Adrenal gland (tissue), 5 donors: Measurements from ENCODE around the gene DMTF1.

Source experiments
- POLR2A ChIP-seq, 2 donors: fragments of 450-650 bp; IDR thresholded peaks; one replicate each; pipeline ENCODE4 v1.6.1; 2017; ENCODE audit warnings: antibody characterized with exemption in 2 of 2, mild to moderate bottlenecking in 2 of 2, moderate library complexity in 1 of 2
- TF ChIP-seq, protein P1 (sequence below), 6 experiments: fragments of 450-650 bp in 4 of 6; fragments of 200-600 bp in 2 of 6; sonication (generic) in 1 of 6; IDR thresholded peaks; 1 replicate in 5 of 6; 2 replicates in 1 of 6; pipeline versions ENCODE4 v1.5.1 to v1.8.0; 2016 to 2021; ENCODE audit warnings: antibody characterized with exemption in 6 of 6, mild to moderate bottlenecking in 2 of 6, moderate library complexity in 1 of 6
- donor health status: DM: no; HTN: no; CAD: no.

DNA sequence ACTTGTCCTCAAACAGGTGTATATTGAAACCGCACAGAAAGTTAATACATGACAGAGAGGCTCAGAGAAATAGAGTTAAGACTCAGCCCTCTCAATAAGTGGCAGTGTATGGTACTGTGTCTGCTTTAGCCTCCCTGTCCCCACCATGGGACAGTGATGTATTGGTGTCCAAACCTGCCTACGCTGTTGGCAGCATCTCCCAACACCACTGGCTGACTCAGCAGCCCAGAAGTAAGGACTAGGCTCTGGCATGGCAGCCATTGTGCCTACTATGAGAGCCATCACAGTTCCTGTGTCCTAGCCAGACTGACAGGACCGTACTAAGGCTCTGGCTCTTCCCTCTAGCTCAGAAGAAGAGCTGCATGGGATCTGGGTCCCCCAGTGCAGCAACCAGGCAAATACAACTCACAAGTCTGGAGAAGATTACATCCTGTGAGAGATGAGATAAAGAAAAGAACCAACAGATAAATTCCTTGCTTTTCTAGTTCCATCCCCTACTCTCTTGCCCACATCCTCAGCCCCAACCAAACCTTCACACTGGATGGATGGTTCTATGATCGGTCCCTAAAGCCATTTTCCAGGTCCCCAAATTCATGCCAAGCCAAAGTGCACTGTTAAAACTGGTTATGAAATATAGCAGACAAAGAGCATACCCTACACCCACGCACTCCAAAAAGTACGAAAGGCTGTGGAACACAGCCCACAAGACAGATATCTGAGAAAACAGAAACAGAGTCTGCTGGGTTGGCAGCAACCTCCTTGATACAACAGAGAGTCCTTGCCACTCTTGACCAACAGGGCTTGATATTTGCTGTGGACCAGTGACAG, 44.1 kb upstream of the DMTF1 start:
- TF ChIP-seq, protein P1, sequence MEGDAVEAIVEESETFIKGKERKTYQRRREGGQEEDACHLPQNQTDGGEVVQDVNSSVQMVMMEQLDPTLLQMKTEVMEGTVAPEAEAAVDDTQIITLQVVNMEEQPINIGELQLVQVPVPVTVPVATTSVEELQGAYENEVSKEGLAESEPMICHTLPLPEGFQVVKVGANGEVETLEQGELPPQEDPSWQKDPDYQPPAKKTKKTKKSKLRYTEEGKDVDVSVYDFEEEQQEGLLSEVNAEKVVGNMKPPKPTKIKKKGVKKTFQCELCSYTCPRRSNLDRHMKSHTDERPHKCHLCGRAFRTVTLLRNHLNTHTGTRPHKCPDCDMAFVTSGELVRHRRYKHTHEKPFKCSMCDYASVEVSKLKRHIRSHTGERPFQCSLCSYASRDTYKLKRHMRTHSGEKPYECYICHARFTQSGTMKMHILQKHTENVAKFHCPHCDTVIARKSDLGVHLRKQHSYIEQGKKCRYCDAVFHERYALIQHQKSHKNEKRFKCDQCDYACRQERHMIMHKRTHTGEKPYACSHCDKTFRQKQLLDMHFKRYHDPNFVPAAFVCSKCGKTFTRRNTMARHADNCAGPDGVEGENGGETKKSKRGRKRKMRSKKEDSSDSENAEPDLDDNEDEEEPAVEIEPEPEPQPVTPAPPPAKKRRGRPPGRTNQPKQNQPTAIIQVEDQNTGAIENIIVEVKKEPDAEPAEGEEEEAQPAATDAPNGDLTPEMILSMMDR (IDR thresholded peaks at IDR 0.05), result no peak
- TF ChIP-seq POLR2A (IDR thresholded peaks at IDR 0.05), result no peak
